ENCODE measurements around the gene NLGN2.

GRCh38 chr17:7367918-7368598 is 39.6 kb upstream of the NLGN2 start:
- TF ChIP-seq CTCF (conservative IDR thresholded peaks at IDR 0.05; ENCODE audit: low read depth in 2 of 2) (no peak), EZH2 (IDR thresholded peaks at IDR 0.05; ENCODE audit: low read depth, unreplicated experiment) (no peak), POLR2AphosphoS5 (IDR thresholded peaks at IDR 0.05; ENCODE audit: low read depth) (no peak), EZH2phosphoT487 (IDR thresholded peaks at IDR 0.05; ENCODE audit: unreplicated experiment) (no peak), ZNF331 (CRISPR knock-in tag; IDR thresholded peaks at IDR 0.05; ENCODE audit: low read depth) (no peak), JUNB (IDR thresholded peaks at IDR 0.05; ENCODE audit: unreplicated experiment) (no peak)

All from GM23338 (cell line).